Measurements from ENCODE around the gene COL4A2.
"Not testable (repeated sequence)": the region's sequence is repeated elsewhere in the genome, so short reads cannot be mapped to it uniquely, and the experiment has no call there.

Gene COL4A2

GRCh38 chr13:110307767-110308655, 927 bp downstream of the COL4A2 start:
- no peak for DNase-seq (ENCODE audit: low read depth, low spot score)

GRCh38 chr13:110308656-110309359, 1.7 kb downstream of the COL4A2 start:
- no peak for DNase-seq (ENCODE audit: low read depth, low spot score)

- DNase-seq (ENCODE audit: low read depth, low spot score), result no peak
Measured at GRCh38 chr13:110309661-110310524, 2.8 kb downstream of the COL4A2 start.

GRCh38 chr13:110310541-110311442, 3.7 kb downstream of the COL4A2 start:
- DNase-seq (ENCODE audit: low read depth, low spot score), result no peak

GRCh38 chr13:110311443-110312338, 4.6 kb downstream of the COL4A2 start:
- no peak for DNase-seq (ENCODE audit: low read depth, low spot score)

- DNase-seq (ENCODE audit: low read depth, low spot score), result no peak
Measured at GRCh38 chr13:110312339-110313031, 5.4 kb downstream of the COL4A2 start.

GRCh38 chr13:110313261-110313660, 6.2 kb downstream of the COL4A2 start:
- DNase-seq (ENCODE audit: low read depth, low spot score), result not testable (repeated sequence)

- not testable (repeated sequence) for DNase-seq (ENCODE audit: low read depth, low spot score)
Measured at GRCh38 chr13:110313733-110314132, 6.6 kb downstream of the COL4A2 start.

GRCh38 chr13:110314516-110315245, 7.6 kb downstream of the COL4A2 start:
- no peak for DNase-seq (ENCODE audit: low read depth, low spot score)

- DNase-seq (ENCODE audit: low read depth, low spot score), result no peak
Measured at GRCh38 chr13:110316196-110316595, 9.1 kb downstream of the COL4A2 start.

GRCh38 chr13:110317093-110317492, 10.0 kb downstream of the COL4A2 start:
- DNase-seq (ENCODE audit: low read depth, low spot score), result no peak

GRCh38 chr13:110317496-110318195, 10.6 kb downstream of the COL4A2 start:
- no peak for DNase-seq (ENCODE audit: low read depth, low spot score)

GRCh38 chr13:110318920-110319319, 11.8 kb downstream of the COL4A2 start:
- no peak for DNase-seq (ENCODE audit: low read depth, low spot score)

- DNase-seq (ENCODE audit: low read depth, low spot score), result no peak
Measured at GRCh38 chr13:110319397-110319773, 12.3 kb downstream of the COL4A2 start.

- no peak for DNase-seq (ENCODE audit: low read depth, low spot score)
Measured at GRCh38 chr13:110319774-110320509, 12.9 kb downstream of the COL4A2 start.

- no peak for DNase-seq (ENCODE audit: low read depth, low spot score)
Measured at GRCh38 chr13:110320645-110321044, 13.6 kb downstream of the COL4A2 start.

GRCh38 chr13:110321573-110321972, 14.5 kb downstream of the COL4A2 start:
- not testable (repeated sequence) for DNase-seq (ENCODE audit: low read depth, low spot score)

All from smooth muscle cell of the brain vasculature (primary cell).